NCI-H2107 (cell line): Measurements from ENCODE around the gene TET1.
"Not testable (repeated sequence)": the region's sequence is repeated elsewhere in the genome, so short reads cannot be mapped to it uniquely, and the experiment has no call there.

Source experiments
- DNase-seq: peaks from one replicate; lab custom pipeline; 2025; lab: John Stamatoyannopoulos, UW

TET1 gene

DNA sequence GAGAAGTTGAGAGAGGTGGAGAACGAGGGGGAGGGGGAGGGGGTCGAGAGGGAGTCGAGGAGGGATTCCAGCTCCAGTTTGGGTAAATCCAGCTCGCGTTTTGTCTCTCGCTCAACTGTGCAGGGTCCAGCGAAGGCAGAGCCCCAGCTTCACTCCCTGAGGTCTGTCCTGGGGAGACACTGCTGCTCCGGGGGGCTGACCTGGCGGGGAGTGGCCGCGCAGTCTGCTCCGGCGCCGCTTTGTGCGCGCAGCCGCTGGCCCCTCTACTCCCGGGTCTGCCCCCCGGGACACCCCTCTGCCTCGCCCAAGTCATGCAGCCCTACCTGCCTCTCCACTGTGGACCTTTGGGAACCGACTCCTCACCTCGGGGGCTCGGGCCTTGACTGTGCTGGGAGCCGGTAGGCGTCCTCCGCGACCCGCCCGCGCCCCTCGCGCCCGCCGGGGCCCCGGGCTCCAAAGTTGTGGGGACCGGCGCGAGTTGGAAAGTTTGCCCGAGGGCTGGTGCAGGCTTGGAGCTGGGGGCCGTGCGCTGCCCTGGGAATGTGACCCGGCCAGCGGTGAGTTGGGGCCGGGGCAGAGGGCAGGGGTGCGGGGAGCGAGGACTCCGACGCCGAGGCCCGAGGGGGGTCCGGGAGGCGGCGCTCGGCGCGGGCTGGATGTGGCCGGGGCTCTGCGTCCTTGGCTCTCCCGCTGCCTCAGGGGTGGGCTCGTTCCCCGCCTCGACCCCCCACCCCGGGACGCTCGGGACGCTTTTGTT lies at the start of gene TET1:
Gene TET1, plus strand, starts transcription at position 152 of the 757 bp plus-strand sequence. CDS start 12,002 bp downstream, outside the sequence.
- DNase-seq: no peak

DNA sequence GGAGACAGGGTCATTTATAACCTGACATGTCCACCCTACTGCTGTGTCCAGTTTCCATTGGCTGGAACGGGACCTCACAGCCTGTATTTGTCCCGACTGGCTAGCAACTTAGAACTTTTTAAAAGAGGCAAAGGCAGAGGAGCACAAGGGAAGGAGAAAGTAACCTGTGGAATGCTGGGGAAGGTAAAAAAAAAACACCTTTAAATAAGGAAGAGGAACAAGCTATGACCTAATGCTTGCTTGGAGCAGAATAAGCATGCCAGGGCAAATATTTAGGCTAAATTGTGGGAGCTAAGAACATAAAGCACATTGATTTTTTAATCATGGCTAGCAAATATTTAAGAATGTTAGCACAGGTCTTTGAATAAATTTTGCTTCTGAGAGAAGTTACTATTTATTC lies 43.9 kb upstream of the TET1 start:
- not testable (repeated sequence) for DNase-seq

DNA sequence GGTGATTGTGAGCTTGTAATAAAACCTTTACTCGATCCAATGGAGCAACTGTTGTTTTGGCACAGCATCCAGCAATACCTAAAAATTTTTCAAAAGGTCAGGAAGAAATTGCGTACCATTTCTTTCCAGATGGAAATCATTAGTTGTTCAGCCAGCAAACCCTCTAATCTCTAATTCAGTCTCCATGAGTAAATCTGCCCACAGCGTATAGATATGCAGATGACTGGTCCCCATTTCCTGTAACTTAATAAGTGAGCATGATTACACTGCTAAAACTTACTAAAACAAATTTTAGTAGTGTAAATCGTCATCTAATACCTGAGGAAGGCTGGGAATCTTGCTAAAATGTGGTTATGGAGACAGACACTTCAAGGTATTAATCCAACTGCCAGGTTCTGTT lies 43.4 kb upstream of the TET1 start:
- no peak for DNase-seq

DNA sequence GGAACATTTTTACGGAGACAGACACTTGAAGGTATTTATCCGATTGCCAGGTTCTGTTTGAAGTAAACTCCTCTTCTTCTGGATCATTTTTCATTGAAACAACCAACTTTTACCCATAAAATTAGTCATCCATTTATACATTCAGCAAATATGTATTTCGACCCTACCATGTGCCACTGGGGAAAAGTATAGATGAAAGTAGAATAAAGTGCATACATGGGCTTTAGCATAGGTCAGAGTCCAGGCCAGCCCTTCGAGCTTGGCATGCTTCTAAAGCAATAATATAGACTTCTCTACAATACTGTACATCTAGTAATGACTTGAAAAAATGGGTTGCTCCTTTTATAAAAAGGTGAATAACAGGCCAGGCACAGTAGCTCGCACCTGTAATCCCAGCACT lies 42.9 kb upstream of the TET1 start:
- DNase-seq: no peak

DNA sequence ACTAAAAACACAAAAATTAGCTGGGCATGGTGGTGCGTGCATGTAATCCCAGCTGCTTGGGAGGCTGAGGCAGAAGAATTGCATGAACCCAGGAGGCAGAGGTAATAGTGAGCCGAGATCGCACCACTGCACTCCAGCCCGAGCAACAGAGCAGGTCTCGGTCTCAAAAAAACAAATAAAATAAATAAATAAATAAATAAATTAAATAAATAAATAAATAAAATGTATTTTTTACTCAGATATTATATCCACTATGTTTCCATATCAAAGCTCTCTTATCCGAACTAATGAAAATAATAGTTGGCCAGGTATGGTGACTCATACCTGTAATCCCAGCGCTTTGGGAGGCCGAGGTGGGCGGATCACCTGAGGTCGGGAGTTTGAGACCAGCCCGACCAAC lies 41.5 kb upstream of the TET1 start:
- not testable (repeated sequence) for DNase-seq

DNA sequence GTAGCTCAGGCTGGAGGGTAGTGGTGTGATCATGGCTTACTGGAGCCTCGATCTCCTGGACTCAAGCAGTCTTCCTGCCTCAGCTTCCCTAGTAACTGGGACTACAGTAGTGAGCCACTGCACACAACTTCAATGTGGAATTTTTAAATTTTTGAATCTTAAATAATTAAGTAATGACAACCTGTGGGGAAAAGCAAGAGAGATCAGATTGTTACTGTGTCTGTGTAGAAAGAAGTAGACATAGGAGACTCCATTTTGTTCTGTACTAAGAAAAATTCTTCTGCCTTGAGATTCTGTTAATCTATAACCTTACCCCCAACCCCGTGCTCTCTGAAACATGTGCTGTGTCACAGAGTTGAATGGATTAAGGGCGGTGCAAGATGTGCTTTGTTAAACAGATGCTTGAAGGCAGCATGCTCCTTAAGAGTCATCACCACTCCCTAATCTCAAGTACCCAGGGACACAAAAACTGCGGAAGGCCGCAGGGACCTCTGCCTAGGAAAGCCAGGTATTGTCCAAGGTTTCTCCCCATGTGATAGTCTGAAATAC lies 34.6 kb upstream of the TET1 start:
- not testable (repeated sequence) for DNase-seq

DNA sequence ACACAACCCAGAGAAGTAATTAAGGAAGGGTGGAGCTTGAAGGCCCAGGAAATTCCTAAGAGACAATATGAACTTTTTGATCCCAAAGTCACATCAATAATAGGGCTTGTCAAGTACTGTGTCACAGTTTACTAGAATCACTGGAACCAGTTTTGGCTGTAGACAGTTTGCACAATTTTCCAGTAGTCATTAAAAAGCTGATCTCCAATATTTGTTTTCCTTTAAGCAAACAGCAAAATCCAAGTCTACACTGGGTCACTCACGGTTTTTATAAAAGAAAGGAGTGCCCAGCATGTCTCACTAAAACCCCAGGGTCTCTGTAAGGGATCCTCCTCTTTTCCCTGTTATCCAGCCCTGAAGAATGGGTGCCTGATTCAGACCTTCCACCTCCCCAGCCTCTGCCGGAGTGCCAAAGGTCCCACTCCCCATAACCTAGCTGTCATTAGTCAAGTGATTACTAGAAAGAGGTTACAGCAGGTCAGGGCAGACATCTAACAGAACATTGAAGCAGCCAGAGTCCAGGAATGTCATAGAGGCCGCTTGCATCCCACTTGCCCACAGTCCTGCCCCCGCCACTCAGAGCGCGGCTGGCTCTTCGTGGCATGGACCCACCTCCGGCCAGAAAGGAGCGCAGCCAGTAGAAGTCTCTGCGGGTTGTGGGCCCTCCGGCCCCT lies 33.4 kb upstream of the TET1 start:
- DNase-seq: no peak

DNA sequence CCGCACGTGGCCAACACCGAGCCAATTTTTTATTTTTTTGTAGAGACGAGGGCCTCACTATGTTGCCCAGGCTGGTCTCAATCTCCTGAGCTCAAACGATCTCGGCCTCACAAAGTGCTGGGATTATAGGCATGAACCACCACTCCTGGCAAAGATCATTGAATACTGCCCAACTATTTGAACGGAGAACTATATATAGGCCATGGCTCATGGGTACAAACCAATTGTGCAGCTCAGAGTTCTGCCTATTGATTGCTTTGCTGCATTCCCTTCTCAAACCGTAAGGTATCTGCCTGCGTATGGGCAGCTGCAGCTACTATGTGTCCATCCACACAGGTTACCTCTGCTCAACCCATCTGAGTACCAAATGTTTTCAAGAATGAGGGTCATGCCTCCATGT lies 23.2 kb upstream of the TET1 start:
- DNase-seq: no peak

DNA sequence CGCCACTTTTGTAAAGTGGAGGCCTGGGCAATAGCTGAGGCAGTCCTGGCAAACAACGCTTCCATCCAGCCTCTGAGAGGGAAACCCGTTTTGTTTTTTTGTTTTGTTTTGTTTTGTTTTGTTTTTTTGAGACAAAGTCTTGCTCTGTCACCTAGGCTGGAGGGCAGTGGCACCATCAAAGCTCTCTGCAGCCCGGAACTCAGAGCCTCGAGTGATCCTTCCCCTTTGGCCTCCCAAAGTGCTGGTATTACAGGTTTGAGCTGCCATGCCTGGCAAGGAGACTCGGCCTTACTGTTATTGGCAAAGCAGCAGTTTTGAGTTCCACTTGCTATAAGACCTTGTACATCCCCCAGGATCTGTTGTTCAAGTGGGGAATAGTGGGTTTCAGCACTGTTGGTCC lies 22.3 kb upstream of the TET1 start:
- no peak for DNase-seq

DNA sequence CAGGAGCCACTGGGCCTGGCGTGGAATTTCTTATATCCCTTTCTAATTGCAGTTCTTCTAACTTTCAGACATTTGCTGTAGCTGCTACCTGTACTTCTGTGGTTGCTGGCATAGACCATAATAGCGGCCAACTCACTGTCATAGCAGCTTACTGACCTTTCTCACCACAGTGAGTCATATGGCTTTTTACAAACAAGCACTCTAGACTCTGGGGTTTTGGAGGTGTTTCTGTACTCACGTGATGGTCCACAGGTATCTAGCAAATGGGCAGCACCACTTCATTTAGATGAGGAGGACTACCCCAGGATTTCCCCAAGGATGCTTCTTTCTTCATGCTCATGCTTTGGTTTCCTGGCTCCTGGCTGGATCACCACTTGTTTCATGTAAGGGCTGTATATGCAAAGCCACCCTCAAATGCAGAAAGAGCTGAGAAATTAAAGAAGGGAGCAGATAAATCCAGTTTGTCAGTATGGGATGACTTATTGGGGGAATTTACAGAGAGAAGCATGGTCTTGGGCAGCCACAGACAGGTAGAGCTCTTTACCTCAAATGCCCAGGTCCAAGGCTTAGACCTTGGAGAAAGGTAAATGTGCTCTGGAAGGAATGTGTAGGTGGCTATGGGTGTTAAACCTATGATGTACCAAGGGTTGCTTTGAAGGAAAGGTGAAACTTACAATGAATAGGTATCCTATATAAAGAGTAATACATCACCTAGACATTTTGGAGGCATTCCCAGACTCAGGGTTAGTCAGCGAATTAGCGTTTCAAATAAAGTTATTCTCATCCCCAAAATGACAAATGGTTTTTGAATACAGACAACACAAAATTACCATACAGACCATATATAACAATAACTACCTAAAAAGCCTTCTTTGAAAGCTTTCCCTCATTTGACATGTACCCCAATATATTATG lies 16.9 kb upstream of the TET1 start:
- no peak for DNase-seq

DNA sequence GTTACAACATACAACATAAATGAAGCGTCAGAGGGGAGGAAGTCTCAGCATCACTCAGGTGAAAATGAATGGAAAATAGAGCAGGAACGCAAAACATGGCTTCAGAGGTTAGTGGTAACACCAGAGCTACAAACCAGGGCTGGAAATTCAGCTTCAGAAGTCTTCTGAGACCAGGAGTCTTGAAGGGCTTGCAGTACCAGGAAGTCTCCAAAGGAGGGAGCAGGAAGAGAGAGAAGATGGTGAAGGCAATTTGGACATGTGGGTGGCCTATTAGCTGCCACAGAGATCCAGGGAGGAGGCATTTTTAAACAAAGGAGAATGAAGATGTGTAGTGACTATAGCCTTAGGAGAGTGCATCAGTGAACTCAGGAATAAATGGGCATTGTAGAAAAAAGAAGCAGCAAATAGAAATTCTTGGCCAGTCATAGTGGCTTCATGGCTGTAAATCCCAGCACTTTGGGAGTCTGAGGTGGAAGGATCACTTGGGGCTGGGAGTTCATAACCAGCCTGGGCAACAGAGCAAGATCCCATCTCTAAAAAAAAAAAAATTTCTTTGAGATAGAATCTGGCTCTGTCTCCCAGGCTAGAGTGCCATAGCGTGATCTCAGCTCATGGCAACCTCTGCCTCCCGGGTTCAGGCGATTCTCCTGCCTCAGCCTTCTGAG lies 9.3 kb upstream of the TET1 start:
- no peak for DNase-seq

DNA sequence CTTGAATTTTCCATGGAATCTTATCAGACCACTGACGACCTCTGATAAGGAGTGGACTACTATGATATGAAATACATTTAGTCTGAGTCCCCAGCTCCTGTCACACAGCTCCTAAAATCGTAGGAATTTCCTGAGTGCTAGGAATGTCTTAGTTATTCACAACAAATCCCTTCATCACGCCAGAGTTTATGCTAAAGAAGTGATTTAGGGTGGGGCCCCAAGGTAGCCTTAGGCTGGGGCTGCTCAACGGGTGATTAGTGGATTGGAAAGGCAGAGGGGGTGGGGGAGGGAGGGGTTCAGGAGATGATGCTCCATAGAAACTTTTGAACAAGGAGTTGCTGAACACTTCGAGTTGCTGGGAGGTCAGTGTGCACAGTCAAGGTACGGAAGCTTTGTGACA lies 7.0 kb upstream of the TET1 start:
- no peak for DNase-seq

DNA sequence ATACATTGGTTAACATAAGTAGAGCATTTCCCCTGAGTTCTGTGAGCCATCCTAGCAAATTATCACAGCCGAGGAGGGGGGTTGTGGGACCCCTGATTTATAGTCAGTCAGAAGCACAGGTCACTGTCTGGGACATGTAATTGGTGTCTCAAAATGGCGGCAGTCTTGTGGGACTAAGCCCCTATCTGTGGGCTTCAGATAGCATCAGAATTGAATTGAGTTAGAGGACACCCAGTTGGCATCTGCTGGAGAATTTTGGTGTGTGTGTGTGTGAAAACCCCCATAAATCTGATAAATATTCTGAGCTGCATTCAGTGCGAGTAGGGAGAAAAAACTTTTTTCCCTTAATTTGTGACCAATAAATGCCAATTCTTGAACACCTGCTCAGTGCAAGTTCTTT lies 6.5 kb upstream of the TET1 start:
- DNase-seq: no peak

DNA sequence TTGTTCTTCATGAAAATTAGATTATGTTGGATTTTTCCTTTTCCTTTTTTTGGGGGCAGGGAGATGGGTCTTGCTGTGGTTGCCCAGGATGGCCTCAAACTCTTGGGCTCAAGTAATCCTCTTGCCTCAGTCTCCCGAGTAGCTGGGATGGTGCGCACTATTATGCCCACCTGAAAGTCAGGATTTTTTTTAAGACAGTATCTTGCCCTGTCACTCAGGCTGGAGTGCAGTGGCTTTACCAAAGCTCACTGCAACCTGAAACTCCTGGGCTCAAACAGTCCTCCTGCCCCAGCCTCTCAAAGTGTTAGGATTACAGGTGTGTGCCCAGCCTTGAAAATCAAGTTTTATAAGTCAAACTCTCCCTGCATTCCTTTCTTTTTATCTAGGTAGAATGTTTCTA lies 1.7 kb upstream of the TET1 start:
- DNase-seq: no peak

DNA sequence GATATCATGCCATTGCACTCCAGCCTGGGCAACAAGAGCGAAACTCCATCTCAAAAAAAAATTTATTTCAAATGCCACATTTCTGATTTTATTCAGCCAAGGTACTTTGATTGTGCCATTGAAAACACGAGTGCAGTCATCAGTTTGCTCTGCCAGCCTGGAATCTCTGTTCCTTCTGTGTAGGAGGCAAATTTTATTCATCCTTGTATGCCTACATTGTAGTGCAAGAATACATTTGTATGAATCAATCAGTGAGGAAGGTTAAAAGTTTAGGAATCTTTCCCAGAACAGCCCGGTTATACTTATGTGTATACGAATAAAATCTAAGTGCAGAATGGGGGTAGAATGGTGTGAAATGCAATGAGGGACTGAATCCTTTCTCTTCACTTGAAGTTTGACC lies 886 bp upstream of the TET1 start:
- no peak for DNase-seq

DNA sequence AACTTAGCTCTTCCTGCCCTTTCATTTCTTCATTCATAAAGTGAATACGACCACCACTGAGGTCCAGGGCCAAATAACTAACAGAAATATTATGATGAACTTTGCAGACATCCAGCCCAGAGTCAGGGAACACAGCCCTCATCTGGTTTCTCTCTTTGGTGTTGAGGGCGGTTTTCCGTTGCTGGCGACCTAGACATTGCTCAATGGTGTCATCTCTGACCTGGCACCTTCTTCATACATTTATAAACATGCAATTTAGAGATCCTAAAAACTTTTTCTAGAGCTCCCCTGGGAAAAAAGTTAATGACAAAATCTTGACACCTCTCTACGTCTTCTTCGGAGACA lies 324 bp upstream of the TET1 start:
- DNase-seq: no peak

DNA sequence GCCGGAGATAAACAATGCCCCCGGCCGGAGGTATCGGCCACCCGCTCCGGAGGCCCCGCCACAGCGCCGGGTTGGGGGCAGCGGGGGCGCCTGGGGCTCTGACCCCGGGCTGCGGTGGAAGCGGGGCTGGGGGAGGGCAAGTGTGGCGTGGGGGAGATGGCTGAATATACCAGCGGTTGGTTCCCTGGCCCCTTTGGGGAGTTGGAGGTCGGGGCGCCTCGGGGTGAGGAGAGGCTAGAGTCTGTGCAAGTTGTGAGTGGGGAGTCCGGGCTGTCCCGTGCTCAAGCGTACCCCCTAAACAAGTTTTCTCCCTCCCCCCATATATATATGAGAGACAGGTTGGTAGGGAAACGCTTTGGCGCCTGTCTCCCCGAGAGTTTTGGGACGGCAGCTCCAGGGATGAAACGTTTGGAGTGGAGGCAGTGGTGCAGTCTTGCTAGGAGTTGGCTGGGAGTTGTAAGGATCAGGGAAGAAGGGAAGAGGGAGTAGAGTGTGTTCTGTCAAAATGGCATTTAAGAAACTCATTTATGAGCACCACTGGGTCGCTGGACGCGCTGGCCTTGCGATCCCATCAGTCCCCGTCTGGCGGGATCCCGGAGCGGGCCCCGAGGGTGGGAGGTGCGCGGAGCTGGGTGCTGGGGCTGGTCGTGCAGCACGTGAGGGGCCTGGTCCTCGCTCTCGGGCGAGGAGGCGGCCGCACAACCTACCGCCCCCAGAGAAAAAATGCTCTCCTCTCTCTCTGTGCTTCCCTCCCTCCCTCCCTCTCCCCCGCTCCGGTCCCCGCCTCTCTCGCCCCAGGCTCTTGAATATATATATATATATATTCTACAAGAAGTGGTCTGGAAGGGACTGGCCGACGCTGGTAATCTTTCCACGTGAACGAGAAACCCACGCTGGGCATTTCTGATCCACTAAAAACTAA lies 1.1 kb downstream of the TET1 start:
- DNase-seq: no peak

DNA sequence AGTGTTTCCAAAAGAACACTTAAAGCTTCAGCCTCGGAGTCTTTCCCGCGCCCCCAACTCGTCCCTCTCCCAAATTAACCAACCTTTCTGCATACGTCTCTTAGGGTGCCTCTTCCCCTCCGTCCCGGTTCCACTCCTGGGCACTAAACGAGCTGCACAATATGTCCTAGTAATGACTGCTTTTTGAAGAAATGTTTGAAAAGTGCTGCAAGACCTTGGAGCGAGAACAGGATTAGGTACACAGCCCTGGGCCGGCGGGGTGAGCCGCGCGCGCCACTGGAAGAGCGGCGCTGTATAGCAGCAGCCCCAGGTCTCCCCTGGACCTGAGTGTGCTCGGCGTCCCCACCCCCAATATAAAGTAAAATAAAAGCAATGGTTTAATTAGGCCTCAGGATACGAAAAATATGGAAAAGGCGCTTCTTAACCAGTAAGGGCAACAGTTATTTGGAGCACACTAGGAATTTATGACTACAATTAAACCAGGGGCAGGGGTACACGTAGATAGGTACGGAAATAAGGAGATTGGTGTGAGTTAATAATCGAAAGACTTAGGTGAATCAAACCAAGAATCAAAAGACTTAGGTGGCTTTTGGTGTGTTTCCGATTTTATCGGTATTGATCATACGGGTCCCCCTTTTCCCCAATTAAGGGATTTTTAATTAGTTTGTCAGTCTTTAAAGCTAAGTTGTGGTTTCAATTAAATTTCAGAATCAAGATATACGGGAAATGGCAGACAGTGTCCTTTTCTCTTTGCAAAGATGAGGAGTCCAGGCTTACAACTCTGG lies 1.9 kb downstream of the TET1 start:
- DNase-seq: peak; percentile 15

DNA sequence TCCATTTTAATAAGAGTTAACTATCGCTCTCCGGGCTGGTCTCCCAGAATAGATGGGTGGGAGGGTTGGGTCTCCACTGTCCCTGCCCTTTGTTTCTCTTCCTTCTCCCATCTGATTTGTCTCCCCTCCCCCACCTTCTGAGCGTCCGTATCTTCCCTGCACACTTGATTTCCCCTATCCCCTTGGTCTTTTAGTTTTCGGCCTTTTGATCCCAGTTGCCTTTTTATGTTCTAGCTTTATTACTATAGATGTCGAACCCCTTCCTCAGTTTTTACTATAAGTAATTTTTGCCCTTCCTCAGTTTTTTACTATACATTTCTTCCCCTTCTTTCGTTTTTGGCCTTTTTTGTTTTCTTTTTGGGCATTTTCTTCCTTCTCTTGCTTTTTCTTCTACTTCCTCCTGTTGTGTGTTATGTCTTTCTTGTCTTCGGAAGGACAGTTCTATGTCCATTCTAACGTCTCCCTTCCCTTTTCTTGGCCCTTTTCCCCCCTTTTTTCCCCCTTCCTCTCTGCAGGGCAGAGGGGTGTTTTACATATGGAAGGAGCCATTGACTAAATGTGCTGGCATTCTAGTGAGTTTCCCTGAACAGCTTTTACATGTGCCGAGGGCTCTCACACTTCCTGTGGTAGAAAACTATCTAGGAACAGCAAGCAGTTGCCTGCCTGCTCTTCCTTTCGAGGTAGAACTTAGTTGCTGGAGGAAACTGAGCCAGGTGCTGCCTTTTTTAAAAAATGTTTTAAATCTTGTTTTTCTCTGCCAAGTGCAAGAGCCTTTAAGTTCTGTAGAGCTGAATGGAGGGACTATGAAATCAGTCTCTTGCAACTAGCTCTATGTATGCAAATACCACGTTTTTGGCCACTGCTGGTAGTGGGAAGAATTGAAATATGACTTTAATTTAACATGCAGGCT lies 2.8 kb downstream of the TET1 start:
- DNase-seq: no peak
